Activated CD4-positive, alpha-beta T cell treated with anti-CD3 and anti-CD28 coated beads, Interleukin-2, amount 50 U/mL, for 16 hours (primary cell): ENCODE results near the gene NRG2.

ENCODE experiments used
- DNase-seq: peaks from one replicate; pipeline ENCODE4 v3.0.0-alpha.2; 2020

NRG2 gene

DNA sequence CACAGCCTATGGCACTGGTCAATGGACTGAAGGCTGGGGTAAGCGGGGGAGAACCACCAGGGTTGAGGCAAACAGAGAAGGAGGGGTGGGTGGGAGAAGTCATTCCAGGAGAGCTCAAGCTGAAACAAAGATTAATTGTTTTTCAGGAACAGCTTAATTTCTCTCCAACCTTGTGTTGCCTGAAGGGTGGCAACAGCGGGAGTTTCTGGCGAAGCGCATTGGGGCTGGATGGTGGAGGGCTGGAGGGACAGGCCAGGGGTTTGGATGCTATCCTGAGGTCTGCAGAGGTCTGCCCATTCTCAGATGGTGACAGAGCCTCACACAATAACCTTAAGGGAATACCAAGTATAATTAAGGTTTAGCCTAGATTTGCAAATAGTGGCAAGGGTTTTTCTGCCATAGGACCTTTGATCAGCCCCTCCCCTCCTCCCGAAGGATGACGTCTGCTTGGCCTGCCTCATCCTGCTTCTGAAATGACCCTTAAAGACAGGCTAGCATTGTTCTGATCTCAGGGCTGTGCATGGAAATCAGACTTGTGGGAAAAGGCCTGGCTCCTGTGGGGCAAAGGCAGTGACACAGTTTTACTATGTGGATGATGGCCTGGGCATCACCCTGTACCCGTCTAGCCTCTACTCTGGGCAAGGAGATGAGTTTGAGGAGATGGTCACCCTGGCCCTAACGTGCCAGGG, 214.7 kb downstream of the NRG2 start:
- no peak for DNase-seq

DNA sequence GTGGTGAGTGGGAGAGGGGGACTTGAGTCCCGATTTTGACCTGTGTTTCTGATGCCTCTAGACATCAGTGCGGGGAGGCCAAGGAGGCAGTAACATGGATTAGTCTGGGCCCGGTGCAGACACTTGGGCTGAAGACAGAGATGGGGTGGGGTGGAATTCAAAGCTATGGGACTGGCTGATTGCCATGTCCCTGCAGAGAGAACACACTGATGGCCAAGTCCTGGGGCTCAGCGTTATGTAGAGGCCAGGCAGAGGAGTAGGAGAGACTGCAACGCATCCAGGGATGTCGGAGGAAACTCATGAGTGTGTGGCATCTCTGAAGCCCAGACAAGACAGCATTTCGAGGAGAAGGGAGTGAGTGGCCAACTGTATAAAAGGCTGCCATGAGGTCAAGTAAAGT, 217.4 kb downstream of the NRG2 start:
- no peak for DNase-seq

DNA sequence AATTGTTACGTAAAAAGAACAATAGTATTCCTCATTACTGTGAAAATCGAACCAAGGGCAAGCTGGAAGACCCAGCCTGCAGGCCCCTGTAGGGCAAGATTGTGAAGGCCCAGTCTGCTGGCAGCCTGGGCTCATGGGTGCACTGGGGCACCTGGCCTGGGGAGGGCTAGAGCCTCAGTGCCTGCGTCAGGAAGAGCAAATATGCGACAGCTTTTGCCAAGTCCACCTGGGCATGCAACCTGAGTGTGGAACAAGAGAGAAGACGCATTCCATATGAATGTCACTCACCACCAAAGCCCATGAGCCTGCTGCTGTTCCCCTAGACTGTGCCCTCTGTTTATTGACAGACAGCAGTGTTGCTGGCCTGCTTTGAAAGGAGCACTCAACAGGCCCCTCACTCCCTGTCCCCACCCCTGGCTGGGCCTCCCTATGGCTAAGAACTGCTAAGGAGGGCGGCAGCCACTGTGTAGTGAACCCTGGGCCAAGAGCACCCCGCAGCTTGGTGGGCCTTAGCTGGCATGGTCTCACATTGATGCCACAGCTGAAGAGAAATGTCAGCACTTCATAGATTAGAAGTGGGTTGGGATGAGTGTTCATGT, 219.2 kb downstream of the NRG2 start:
- DNase-seq, result no peak

DNA sequence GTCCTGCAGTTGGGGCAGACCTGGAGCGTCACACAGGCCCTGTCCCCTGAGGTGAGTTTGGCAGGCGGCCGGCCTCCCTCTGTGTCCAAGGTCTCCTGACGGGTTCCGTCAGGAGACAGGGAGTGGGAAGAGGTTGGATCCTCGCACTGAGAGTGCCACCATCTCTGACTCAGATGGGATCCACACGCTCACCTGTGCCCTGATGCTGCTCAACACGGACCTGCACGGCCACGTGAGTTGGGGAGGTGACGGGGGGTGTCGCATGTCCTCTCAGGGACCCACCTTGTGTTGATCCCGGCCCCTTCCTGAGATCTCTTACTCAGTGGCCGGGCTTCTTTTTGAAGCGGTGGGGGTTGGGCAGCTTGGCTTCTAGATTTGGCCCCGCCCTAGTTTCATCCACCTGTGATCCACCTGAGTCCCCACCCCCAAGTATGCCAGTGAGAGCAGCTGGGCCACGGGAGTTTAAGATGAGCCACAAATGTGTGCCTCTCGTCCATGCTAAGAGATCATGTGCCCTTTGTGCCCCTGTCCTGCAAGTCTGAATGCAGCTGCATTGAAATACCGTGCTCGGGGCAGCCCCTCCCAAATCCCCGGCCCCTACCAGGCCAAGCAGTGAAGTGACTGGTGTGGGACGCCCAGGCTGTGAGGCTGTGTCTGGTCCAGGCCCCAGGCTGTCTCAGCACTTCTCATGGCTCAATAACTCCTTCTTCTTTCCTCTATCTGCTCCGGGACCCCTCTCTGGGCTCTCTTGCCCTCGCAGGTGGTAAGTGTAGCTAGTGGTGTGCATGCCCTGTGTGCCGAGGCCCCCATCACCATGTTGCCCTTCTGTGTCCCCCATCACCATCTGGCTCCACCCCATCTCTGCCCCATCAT, 220.3 kb downstream of the NRG2 start:
- no peak for DNase-seq

DNA sequence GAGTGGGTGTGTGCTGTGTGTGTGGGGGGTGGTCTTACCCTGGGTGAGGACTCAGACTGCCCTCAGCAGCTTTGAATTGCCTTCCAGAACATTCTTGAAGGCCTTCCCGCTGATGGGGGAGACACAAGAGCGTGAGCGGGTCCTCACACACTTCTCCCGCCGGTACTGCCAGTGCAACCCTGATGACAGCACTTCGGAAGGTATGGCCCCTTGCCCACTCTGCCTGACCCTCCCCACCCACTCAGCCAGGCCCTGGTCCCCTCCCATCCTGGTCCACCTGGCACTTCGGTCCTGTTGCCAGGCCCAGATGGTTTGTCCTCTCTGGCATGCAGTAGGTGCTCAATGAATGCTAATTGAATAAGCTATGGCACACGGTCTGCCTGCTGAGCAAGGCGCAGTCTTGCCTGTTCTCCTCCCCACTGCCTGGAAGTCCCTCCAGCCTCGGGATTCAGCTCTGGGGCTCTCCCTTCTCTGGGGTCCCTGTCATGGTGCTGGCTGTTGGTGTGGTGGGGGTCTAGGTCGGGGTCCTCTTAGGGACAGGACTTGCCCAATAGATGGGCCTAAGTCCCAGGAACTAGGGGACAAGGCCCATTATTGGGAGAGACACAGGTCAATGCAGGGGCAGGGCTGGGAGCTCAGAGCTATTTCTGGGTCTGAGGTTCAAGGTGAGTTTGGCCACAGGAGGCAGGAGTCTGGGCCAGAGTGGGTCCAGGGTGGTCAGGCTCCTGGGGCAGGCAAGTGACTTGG, 221.1 kb downstream of the NRG2 start:
- no peak for DNase-seq

DNA sequence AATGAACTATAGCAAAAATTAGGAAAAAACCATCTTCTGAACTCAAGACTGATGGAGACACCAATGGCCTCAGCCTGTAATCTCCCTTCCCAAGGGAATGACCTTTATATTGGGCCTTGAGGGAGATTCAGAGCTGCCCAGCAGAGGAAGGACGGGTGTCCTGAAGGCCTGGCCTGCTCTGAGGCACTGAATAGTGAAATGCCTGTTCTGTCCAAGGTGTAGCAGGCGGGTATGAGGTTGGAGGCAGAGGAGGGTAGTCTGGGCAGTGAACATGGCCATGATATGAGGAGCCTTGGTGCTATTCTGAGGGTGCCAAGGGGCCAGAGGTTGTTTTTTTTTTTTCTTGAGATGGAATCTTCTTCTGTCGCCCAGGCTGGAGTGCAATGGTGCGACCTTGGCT, 222.5 kb downstream of the NRG2 start:
- DNase-seq, result no peak

DNA sequence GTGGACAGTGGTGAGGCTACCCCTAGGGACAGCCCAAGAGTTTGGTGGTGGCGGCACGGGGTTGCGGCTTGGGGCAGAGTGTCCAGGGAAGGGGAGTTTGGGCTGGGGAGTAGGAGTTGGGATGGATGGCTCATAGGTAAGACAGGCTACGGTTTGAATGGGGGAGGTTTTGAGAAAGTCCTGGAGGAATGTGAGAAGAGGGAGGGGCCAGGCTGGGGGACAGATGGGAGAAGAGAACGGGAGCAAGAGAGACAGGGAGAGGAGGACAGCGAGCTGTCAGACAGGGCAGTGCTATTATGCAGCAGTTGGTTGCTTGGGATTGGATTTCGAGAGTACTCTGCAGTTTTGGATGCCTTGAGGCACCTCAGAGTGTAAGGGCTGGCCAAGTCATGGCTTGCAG, 223.0 kb downstream of the NRG2 start:
- DNase-seq, result no peak

DNA sequence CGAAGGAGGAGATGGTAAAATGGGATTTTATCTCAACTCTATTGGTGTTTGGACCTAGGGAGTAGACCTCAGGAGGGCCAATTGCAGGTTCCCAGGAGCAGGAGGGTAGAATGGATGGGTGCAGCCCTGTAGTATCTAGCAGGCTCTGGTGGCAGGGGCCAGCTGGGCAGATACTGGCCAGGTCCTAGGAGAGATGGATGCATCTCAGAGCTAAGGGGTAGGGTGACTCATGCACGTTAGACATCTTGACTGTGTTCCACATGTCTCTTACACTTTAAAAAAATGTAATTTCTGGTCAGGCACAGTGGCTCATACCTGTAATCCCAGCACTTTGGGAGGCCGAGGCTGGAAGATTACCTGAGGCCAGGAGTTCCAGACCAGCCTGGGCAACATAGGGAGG, 225.1 kb downstream of the NRG2 start:
- no peak for DNase-seq

DNA sequence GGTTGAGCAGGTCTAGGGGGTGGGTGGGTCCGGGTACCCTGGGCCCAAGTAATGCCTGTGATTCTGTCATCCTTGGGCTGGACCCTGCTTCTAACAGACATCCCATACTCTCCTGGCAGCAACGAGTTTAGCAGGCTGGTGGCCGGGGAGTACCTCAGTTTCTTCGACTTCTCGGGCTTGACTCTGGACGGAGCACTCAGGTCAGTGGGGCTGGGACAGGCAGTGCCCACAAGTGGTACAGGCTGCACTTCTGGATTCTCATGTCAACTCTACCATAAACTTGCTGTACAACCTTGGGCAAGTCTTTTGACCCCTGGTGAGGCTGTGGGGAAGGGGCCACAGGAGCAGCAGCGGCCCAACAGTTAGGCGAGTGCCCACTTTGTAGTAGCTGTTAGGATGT, 225.7 kb downstream of the NRG2 start:
- DNase-seq, result no peak

DNA sequence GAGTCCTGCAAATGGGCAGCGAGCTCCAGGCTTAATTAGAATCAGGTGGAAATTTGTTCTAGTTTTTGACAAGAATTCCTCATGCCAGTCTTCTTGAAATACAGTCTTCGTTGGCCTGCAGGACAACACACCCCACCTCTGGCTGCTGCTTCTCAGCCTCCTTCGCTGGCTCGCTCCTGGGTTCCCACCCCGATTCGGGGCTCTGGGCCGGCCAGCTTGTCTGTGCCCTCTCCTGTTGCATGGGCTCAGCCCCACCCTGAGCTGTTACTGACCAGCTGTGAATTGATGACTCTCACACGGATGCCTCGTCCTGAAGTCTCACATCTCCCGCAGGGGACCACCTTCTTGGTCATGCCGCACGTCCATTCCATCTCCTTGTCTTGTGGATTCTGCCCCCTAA, 226.5 kb downstream of the NRG2 start:
- no peak for DNase-seq

DNA sequence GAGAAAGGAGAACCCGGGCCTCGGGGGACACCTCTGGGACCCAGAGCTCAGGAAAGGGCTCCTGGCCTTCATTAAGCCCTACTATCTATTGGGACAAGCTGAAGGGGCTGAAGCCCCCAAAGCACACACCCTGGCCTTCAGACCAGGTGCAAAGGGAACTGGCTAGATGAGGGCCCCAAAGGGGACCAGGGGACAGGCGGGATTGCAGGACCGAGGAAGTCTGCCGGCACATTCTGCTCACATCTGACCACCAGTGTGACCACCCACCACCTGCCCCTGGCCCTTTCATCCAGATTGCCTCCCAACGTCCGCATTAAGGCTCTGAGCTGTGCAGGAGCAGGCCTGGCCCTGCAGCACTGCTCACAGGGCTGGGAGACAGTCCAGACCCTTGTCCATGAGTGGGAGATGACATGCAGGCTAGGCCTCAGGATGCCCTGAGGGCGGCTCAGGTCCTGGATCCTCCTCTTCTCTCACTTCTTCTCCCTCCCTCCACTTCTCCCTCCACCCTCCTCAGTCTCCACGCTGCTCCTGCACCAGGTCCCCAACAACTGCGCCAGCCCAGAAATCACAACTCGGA, 228.3 kb downstream of the NRG2 start:
- no peak for DNase-seq

DNA sequence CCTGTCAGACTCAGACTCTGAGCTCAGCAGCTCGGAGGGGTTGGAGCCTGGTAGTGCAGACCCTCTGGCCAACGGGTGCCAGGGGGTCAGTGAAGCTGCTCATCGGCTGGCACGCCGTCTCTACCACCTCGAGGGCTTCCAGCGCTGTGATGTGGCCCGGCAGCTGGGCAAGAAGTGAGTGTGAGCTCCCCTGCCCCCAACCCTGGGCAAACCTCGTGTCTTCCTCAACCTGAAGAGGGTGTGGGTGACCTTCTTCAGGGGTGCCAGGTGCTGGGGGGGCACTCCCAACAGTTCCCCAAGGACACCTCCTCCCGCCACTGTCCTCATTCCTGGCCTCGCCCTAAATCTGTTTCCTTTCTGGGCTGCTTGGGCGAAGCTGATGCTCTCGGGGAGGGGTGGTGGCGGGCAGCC, 228.9 kb downstream of the NRG2 start:
- DNase-seq, result no peak

DNA sequence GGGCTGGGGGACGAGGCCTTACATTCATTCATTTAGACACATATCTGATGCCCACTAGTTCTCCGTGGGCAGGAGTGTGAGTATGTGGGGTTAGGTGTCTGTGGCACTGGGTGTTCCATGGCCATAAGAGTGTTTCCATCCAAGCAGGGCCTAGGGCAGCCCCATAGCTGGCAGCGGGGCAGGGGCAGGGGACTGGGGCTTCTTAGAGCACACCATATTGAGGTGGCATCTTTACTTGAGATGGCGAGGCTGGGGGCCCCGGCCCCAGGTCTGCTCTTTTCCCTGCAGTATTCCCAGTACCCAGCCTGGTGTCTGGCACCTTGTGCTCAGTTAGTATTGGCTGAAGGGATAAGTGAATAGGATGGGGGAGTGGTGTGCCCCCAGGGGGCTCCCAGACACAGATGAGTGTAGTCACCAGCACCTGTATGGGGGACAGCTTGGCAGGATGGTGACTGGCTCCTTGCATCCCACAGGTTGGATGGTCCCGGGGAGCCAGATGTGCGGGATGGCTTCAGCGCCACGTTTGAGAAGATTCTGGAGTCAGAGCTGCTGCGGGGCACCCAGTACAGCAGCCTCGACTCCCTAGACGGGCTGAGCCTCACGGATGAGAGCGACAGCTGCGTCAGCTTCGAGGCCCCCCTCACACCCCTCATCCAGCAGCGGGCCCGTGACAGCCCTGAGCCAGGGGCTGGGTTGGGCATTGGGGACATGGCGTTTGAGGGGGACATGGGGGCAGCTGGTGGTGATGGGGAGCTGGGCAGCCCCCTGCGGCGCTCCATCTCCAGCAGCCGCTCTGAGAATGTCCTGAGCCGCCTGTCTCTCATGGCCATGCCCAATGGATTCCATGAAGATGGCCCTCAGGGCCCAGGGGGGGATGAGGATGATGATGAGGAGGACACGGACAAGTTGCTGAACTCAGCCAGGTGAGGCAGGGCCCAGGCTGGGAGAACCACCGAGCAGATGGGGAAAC, 230.0 kb downstream of the NRG2 start:
- no peak for DNase-seq

DNA sequence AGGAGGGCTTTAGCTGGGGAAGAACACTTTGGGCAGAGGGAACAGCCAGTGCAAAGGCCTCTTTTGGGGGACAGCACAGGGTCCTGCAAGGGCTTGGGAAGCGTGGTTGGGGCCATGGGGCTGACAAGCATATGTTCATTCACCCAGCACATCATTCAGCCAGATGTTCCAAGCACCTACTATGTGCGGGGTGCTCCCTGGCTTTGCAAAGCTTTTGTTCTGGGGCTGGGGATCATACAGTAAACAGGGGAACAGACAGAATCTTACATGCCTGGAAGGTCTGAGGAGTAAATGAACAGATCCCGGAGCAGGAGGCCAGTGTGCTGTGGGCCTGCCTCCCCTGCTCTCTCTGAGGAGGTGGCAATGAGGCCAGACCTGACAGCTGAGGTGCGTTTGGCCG, 230.8 kb downstream of the NRG2 start:
- DNase-seq, result no peak

DNA sequence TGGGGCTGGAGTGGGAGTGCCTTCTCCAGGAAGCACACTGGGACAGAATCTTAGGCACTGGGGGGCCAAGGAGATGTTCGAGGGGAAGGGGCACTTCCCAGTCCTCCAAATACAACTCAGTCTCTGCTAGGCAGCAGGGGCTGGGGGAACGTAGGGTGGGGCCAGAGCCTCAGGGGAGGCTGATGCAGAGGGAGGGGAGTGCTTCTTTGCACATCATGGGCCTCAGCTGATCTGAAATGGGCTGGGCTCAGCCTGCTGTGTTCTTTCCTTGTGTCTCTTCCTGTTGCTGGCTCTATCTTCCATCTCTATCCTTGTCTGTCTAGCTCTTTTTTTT, 231.9 kb downstream of the NRG2 start:
- DNase-seq, result no peak

DNA sequence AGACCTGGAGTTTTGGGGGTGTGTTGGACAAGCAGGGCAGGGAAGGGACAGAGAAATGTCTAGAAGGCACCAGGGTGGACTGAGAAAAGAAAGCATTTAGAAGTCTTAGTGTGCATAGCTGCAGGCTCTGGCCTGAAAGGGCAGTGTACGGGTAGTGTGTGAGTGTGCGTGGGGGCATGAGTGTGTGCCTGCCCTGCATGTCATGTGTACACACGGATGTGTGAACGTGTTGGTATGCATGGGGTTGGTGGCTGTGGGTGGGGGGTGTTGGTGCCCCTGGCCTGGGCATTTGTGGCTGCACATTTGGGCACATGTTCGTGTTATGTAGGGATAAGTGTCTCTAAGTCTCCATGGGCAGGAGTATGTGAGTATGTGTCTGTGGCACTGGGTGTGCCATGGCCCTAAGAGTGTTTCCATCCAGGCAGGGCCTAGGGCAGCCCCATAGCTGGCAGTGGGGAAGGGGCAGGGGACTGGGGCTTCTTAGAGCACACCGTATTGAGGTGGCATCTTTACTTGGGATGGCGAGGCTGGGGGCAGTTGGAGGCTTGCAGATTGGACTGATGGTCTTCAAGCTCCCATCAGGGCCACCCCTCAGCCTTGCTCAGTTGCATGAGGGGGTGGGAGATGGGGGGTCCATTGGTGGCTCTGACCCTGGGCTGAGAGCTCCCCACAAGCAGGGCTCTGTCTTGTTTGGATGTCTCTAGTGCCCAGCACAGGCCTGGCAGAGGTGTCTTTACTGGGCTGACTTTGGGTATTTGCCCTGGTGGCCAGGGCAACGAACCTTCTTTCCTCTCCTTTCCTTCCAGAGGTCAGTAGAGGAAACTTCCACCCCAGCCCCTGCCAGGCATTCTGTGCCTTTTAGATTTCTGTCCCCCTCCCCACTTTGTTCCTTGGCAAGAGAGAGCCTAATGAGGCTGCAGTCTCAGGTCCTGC, 232.5 kb downstream of the NRG2 start:
- no peak for DNase-seq

DNA sequence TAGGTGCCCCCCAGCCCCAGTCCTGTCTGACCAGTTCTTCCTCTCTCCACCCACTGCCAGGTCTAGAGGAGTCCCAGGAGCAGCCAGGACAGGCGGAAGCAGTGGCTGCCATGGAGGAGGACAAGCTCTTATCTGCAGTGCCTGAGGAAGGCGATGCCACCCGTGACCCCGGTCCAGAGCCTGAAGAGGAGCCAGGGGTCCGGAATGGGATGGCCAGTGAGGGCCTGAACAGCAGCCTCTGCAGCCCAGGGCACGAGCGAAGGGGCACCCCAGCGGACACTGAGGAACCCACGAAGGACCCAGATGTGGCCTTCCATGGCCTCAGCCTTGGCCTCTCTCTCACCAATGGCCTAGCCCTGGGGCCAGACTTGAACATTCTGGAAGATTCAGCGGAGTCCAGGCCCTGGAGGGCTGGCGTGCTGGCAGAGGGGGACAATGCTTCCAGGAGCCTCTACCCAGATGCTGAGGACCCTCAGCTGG, 233.7 kb downstream of the NRG2 start:
- no peak for DNase-seq

DNA sequence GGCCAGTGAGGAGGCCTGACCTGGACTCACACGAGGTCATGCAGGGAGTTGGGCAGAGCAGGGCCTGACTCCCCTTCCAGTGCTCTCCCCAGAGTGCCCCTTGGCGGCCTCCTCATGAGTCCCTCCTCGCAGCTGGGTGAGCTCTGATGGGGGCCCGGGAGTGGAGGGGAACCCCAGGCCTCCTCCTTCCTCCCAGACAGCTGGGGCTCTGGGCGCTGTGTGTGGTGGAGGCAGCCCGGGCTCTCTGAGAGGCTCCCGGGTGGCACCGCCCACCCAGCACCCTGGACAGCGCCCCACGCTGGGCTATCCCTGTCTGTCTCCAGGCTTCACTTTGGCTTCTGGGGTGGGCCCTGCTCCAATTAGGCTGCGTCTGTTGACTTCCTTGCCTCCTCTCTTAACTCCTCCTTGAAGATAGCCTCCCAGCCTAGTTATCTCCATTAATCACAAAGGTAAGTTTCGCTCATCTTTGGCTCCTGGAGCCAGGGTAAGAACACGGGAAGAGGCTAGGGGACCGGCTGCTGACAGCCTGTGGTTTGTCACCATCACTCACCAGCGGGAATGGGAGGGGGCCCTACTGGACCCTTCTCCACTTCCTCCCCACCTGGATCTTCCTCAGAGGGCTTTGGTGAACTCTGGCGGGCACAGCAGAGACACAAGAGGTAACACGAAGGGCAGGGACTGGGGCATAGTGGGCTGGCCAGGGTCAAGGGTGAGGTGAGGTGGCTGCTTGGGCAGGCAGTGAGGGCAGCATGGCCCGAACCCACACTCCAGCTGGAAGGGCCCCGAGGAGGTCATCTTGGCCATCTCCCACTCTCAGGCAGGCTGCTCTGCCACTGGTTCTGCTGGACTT, 234.4 kb downstream of the NRG2 start:
- DNase-seq, result peak; percentile 15

DNA sequence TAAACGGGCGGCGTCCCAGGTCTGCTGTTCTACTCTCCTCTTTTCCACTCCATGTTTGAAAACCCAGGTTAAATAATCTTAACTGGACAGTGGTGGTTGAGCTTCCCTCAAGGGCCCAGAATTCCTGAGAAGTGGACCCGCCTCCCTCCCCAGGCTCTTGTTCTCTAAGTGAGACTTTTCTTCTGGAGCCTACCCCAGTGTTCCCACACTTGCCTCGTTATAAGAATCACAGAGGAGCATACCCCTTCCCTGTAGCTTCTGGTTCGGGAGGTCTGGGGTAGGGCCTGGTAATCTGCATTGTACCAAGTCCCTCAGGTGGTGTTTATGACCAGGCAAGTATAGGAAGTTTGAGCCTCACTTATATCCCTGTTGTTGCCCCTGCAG, 235.5 kb downstream of the NRG2 start:
- no peak for DNase-seq
